Mammary epithelial cell (primary cell): ENCODE results near the gene FXN.

Source experiments
- CTCF ChIP-seq, 2 donors: IDR thresholded peaks in 1 of 2; conservative IDR thresholded peaks in 1 of 2; 2 replicates each; pipeline ENCODE4 v1.5.1; 2011 to 2012; ENCODE audit warnings: inconsistent platforms in 2 of 2, low read length in 2 of 2, mild to moderate bottlenecking in 2 of 2, control low read depth in 1 of 2, low read depth in 1 of 2; ENCODE audit not compliant: insufficient read depth in 1 of 2; ENCODE audit errors: extremely low read depth in 1 of 2
- EZH2 ChIP-seq: IDR thresholded peaks from 2 replicates; pipeline ENCODE4 v1.6.1; 2012; ENCODE audit warnings: low read length, inconsistent platforms, borderline replicate concordance

GRCh38 chr9:69074801-69075200, 39.2 kb downstream of the FXN start:
- TF ChIP-seq CTCF (conservative IDR thresholded peaks at IDR 0.05 in 1 of 2, IDR thresholded peaks at IDR 0.05 in 1 of 2; ENCODE audit: extremely low read depth in 1 of 2, insufficient read depth in 1 of 2, low read depth in 1 of 2, low read length in 2 of 2) (no peak), EZH2 (no peak)
